ENCODE measurements around the gene OR4A47. TPM values are rescaled to one million over a fixed set of nuclear protein-coding genes. Genes with fewer than 3 reads are reported as not detected.
"Not testable (repeated sequence)": the region's sequence is repeated elsewhere in the genome, so short reads cannot be mapped to it uniquely, and the experiment has no call there.

OR4A47 gene
- polyA plus RNA-seq (2011; rRNA removed) = not detected in 2 replicates
- polyA minus RNA-seq (2011; rRNA and poly(A)+ RNA removed) = not detected in 2 replicates

- POLR2A ChIA-PET; CTCF ChIA-PET; H3K36me3 ChIP-seq (ENCODE audit: control insufficient read depth, insufficient read depth, low read length); H3K4me3 ChIP-seq (ENCODE audit: low read depth, low read length); H3K27me3 ChIP-seq (ENCODE audit: control insufficient read depth, insufficient read depth, low read length); DNase-seq (ENCODE audit: low read depth): not testable (repeated sequence)
These were observed at the start of gene OR4A47 for GRCh38 chr11:48488493-48488892. Gene OR4A47, plus strand, starts transcription at chr11:48488793. Its CDS starts 0 bp downstream, at chr11:48488793.

- POLR2A ChIA-PET; CTCF ChIA-PET; H3K4me3 ChIP-seq (ENCODE audit: low read depth, low read length); H3K27me3 ChIP-seq (ENCODE audit: control insufficient read depth, insufficient read depth, low read length); H3K36me3 ChIP-seq (ENCODE audit: control insufficient read depth, insufficient read depth, low read length); DNase-seq (ENCODE audit: low read depth): not testable (repeated sequence)
These were observed 32.7 kb upstream of the OR4A47 start for GRCh38 chr11:48455909-48456308.

DNA sequence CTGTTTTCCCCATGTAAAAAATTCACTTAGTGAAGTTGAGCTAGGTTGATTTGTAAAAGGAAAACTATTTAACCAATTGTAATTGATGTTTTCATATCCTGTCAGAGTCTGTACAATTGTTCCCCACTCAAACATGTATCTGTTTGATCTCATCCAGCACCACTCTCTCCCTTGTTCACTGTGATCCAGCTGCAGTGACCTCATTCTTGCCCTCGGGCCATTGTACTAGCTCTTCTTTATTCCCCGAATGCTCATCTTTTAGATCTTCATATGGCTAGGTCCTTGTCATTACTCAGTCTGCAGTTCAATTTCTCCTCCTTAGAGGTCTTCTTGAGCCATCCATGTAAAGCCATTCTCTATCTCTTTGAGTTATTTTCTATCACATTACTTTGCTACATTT is 14.6 kb upstream of the OR4A47 start:
- H3K36me3 ChIP-seq (ENCODE audit: control insufficient read depth, insufficient read depth, low read length); DNase-seq (ENCODE audit: low read depth); H3K27me3 ChIP-seq (ENCODE audit: control insufficient read depth, insufficient read depth, low read length); H3K4me3 ChIP-seq (ENCODE audit: low read depth, low read length); CTCF ChIA-PET; POLR2A ChIA-PET: not testable (repeated sequence)

DNA sequence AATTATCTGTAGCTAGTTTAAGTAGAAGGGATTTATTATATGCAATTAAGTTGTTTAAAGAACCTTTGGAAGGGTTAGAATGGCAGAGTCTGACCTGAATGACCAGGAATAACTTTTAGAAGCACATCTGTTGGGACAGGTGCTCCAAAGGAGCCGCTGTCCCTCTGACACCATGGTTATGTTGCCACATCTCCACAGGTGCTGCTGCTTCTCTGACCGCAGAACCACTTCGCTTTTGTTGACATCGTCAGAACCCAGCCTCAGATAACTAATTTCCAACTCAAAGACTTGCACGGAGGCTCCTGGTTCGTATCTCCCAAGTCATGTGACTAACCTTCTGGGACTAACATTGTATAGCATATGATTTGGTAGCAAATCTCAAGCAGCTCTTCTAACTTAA is 13.9 kb upstream of the OR4A47 start:
- H3K4me3 ChIP-seq (ENCODE audit: low read depth, low read length); POLR2A ChIA-PET; H3K36me3 ChIP-seq (ENCODE audit: control insufficient read depth, insufficient read depth, low read length); CTCF ChIA-PET; DNase-seq (ENCODE audit: low read depth); H3K27me3 ChIP-seq (ENCODE audit: control insufficient read depth, insufficient read depth, low read length): not testable (repeated sequence)

DNA sequence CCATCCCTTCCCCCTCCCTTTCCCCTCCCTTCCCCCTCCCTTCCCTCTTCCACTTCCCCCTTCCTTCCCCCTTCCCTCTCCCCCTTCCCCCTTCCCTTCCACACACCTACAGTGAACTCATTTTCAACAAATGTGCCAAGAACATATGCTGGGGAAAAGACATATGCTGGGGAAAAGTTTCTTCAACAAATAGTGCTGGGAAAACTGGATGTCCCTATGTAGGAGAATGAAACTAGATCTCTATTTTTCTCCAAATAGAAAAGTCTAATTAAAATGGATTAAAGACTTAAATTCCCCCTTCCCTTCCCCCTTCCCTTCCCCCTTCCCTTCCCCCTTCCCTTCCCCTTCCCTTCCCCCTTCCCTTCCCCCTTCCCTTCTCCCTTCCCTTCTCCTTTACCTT is 17.6 kb downstream of the OR4A47 start:
- H3K4me3 ChIP-seq (ENCODE audit: low read depth, low read length); H3K36me3 ChIP-seq (ENCODE audit: control insufficient read depth, insufficient read depth, low read length); POLR2A ChIA-PET; H3K27me3 ChIP-seq (ENCODE audit: control insufficient read depth, insufficient read depth, low read length); DNase-seq (ENCODE audit: low read depth); CTCF ChIA-PET: not testable (repeated sequence)

DNA sequence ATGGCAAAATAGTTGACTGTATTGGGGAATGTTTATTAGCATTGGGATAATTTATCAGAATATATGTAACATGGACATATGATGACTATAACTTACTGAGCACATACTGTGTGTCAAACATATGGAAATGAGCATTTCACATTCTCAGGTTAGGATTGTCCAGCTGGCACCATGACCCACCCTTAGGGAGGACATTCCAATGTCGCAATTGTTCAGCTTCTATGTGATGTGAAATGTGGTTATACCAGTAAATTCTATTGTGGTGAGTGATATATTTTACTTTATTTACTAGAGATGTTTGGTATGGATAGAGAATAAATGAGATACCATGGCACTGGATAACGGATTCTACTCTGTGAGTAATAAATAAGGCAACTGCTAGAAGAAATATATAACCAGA is 50.4 kb downstream of the OR4A47 start:
- H3K36me3 ChIP-seq (ENCODE audit: control insufficient read depth, insufficient read depth, low read length) = no peaks in the 10 kb centered on the region
- no peaks in the 10 kb centered on the region for H3K27me3 ChIP-seq (ENCODE audit: control insufficient read depth, insufficient read depth, low read length)
- no peak for DNase-seq (ENCODE audit: low read depth)
- no peak overlapping the region for H3K4me3 ChIP-seq (ENCODE audit: low read depth, low read length)
- POLR2A ChIA-PET = no interaction called here
- CTCF ChIA-PET = no interaction called here
- TF ChIP-seq, protein P1, sequence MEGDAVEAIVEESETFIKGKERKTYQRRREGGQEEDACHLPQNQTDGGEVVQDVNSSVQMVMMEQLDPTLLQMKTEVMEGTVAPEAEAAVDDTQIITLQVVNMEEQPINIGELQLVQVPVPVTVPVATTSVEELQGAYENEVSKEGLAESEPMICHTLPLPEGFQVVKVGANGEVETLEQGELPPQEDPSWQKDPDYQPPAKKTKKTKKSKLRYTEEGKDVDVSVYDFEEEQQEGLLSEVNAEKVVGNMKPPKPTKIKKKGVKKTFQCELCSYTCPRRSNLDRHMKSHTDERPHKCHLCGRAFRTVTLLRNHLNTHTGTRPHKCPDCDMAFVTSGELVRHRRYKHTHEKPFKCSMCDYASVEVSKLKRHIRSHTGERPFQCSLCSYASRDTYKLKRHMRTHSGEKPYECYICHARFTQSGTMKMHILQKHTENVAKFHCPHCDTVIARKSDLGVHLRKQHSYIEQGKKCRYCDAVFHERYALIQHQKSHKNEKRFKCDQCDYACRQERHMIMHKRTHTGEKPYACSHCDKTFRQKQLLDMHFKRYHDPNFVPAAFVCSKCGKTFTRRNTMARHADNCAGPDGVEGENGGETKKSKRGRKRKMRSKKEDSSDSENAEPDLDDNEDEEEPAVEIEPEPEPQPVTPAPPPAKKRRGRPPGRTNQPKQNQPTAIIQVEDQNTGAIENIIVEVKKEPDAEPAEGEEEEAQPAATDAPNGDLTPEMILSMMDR (IDR thresholded peaks at IDR 0.05; ENCODE audit: insufficient read depth, low read depth, low read length) = no peak

Other genes with a start within 250 kb of the OR4A47 start
- gene OR4X2, start 243.7 kb upstream of the OR4A47 start, polyA plus RNA-seq (2011; rRNA removed) = not detected in 2 replicates
- gene OR4X1, start 224.9 kb upstream of the OR4A47 start, polyA plus RNA-seq (2011; rRNA removed) = not detected in 2 replicates
- not detected in 2 replicates for gene OR4S1, start 182.6 kb upstream of the OR4A47 start, polyA plus RNA-seq (2011; rRNA removed)
- gene OR4C3, start 163.9 kb upstream of the OR4A47 start, polyA plus RNA-seq (2011; rRNA removed) = not detected in 2 replicates
- not detected in 2 replicates for gene OR4C5, start 122.3 kb upstream of the OR4A47 start, polyA plus RNA-seq (2011; rRNA removed)

Data from BJ (cell line).